OCI-LY7 (cell line): ENCODE data around the gene DNAJC6. TPM values are rescaled to one million over a fixed set of nuclear protein-coding genes. Genes with fewer than 3 reads are reported as not detected.

Experiments
- BruUV-seq: library from RNA; stranded (reverse); fragments of 400-500 nt; replicated peaks from 2 replicates; lab custom pipeline; 2021; lab: Mats Ljungman, UMichigan
- CTCF ChIA-PET: fragments of 300-600 bp; sonication (Branson Sonifier 250); formaldehyde crosslinking; loops from one replicate; lab custom pipeline; 2022; ENCODE audit warnings: antibody characterized with exemption; ENCODE audit not compliant: unreplicated experiment; lab: Charles Lee
- POLR2A ChIA-PET: fragments of 300-600 bp; sonication (Branson Sonifier 250); formaldehyde crosslinking; loops from one replicate; lab custom pipeline; 2022; ENCODE audit warnings: antibody characterized with exemption; lab: Charles Lee
- DNase-seq: peaks from one replicate; pipeline ENCODE4 v3.0.0-alpha.2; 2015; ENCODE audit warnings: low spot score
- H2AFZ ChIP-seq: fragments of 200-600 bp; sonication (generic), shearing (Covaris generic); 2 replicates; pipeline ENCODE4 v1.6.1; 2014; ENCODE audit warnings: mild to moderate bottlenecking, antibody characterized with exemption, low read length, moderate library complexity
- H3K27ac ChIP-seq: fragments of 200-600 bp; sonication (generic); 2 replicates; pipeline ENCODE4 v1.5.1; 2014; ENCODE audit warnings: mixed run types, low read depth, mild to moderate bottlenecking, moderate library complexity, low read length, inconsistent platforms; ENCODE audit not compliant: poor library complexity, severe bottlenecking
- H3K36me3 ChIP-seq: fragments of 200-600 bp; sonication (generic); 2 replicates; pipeline ENCODE4 v1.6.1; 2014; ENCODE audit warnings: mild to moderate bottlenecking, antibody characterized with exemption, low read length, moderate library complexity, mixed read lengths; ENCODE audit not compliant: insufficient read depth
- H3K4me1 ChIP-seq: fragments of 200-600 bp; sonication (generic); 2 replicates; pipeline ENCODE4 v1.5.1; 2014; ENCODE audit warnings: mild to moderate bottlenecking, low read length; ENCODE audit not compliant: insufficient read depth, poor library complexity, severe bottlenecking
- H3K4me2 ChIP-seq: fragments of 200-600 bp; sonication (generic); 2 replicates; pipeline ENCODE4 v1.6.1; 2014; ENCODE audit warnings: mild to moderate bottlenecking, low read length
- H3K4me3 ChIP-seq: fragments of 200-600 bp; sonication (generic); 2 replicates; pipeline ENCODE4 v1.5.1; 2014; ENCODE audit warnings: mild to moderate bottlenecking, low read depth, low read length; ENCODE audit not compliant: poor library complexity, severe bottlenecking
- H3K79me2 ChIP-seq: fragments of 200-600 bp; sonication (generic); 2 replicates; pipeline ENCODE4 v1.6.1; 2016; ENCODE audit warnings: low read depth, mild to moderate bottlenecking, low read length, moderate library complexity, mixed read lengths; ENCODE audit not compliant: insufficient read depth
- H3K9me2 ChIP-seq: fragments of 200-600 bp; sonication (generic); 2 replicates; pipeline ENCODE4 v1.6.1; 2016; ENCODE audit warnings: mild to moderate bottlenecking, low read length, mixed read lengths; ENCODE audit not compliant: insufficient read depth
- H3K9me3 ChIP-seq: fragments of 200-600 bp; sonication (generic); 2 replicates; pipeline ENCODE4 v1.6.1; 2014; ENCODE audit warnings: mild to moderate bottlenecking, mixed run types, low read length, mixed read lengths
- H4K20me1 ChIP-seq: fragments of 200-600 bp; sonication (generic); 2 replicates; pipeline ENCODE4 v1.6.1; 2014; ENCODE audit warnings: mild to moderate bottlenecking, antibody characterized with exemption, low read length, moderate library complexity, mixed read lengths; ENCODE audit not compliant: insufficient read depth
- EZH2phosphoT487 ChIP-seq: fragments of 200-600 bp; sonication (generic); IDR thresholded peaks from 2 replicates; pipeline ENCODE4 v1.6.1; 2018; ENCODE audit warnings: low read depth, borderline replicate concordance, mild to moderate bottlenecking, mixed run types, antibody characterized with exemption, low read length, moderate library complexity, mixed read lengths
- intact Hi-C: fragments of 100-400 bp; cut with micrococcal nuclease; formaldehyde crosslinking; loops from one replicate; pipeline ENCODE4 v1.10.0; 2022; ENCODE audit not compliant: unreplicated experiment
- total RNA-seq, 2 experiments: library from RNA; depleted of rRNA in 1 of 2; stranded (reverse); fragments of >200 nt in 1 of 2; shearing (Covaris generic) in 1 of 2; gene quantifications; 2 replicates each; pipeline ENCODE4 v1.2.3, GENCODE V29; 2014 to 2022
- TF ChIP-seq, protein P1 (sequence below): fragments of 200-600 bp; sonication (generic); conservative IDR thresholded peaks from 2 replicates; pipeline ENCODE4 v1.5.1; 2014; ENCODE audit warnings: mild to moderate bottlenecking, antibody characterized with exemption, low read length, moderate library complexity, mixed read lengths

The DNAJC6 gene
- total RNA-seq, 2 experiments from 2014 or later = 6.6 to 10.2 TPM

DNA sequence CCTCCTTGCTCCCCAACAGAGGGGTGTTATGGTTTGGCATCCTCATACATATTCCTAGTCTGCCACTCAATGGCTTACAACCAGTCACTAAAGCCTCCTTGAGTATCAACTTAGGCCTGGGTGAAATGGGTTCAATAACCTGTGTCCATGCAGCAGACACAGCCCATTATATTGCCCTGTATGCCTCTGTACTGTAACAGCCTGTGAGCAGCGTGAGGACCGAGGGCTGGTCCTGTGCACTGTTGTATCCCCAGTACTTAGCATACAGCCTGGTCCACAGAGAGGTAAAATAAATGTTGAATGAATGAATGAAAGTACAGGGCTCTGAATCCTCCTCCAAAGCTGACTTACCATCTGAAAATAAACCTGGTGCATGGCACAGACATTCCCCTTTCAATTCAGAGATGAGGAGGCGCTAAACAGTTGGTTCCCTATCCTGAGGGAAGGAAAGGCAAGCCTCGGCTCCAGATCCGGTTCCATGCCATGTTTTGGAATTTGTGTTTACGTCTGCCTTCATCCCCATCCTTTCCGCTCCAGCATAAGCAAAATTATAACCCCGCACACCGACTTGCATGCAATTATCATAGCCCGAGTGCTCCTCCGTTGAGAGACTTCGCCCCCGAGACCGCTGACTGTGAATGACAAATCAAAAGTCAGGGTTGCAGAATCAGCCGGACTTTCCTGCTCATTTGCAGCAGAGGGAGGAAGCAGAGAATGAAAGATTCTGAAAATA is 45.0 kb upstream of the DNAJC6 start:
- BruUV-seq = no TSS peak
- ChIA-PET POLR2A (interaction anchor here (0.7 kb wide), 2 partner anchors 12 to 25 kb away, joined by 3 to 4 read pairs; no protein-coding TSS in a partner anchor), CTCF (no interaction called here)
- DNase-seq = no peak
- no peaks in the 10 kb centered on the region for H3K79me2 ChIP-seq
- peaks cover 14% of the 10 kb centered on the region for H3K4me1 ChIP-seq
- no peak for TF ChIP-seq EZH2phosphoT487
- TF ChIP-seq, protein P1, sequence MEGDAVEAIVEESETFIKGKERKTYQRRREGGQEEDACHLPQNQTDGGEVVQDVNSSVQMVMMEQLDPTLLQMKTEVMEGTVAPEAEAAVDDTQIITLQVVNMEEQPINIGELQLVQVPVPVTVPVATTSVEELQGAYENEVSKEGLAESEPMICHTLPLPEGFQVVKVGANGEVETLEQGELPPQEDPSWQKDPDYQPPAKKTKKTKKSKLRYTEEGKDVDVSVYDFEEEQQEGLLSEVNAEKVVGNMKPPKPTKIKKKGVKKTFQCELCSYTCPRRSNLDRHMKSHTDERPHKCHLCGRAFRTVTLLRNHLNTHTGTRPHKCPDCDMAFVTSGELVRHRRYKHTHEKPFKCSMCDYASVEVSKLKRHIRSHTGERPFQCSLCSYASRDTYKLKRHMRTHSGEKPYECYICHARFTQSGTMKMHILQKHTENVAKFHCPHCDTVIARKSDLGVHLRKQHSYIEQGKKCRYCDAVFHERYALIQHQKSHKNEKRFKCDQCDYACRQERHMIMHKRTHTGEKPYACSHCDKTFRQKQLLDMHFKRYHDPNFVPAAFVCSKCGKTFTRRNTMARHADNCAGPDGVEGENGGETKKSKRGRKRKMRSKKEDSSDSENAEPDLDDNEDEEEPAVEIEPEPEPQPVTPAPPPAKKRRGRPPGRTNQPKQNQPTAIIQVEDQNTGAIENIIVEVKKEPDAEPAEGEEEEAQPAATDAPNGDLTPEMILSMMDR = no peak
- H4K20me1 ChIP-seq = no peaks in the 10 kb centered on the region; the same call in 1 of the 2 replicates
- H3K9me3 ChIP-seq = no peaks in the 10 kb centered on the region
- H3K4me3 ChIP-seq = peak overlapping the region; percentile 5
- H2AFZ ChIP-seq = no peak overlapping the region
- no peaks in the 10 kb centered on the region for H3K9me2 ChIP-seq
- intact Hi-C loops = no loop called here
- H3K4me2 ChIP-seq = peak overlapping the region; percentile 36; the same call in 1 of the 2 replicates
- H3K36me3 ChIP-seq = no peaks in the 10 kb centered on the region
- H3K27ac ChIP-seq = no peak overlapping the region

DNA sequence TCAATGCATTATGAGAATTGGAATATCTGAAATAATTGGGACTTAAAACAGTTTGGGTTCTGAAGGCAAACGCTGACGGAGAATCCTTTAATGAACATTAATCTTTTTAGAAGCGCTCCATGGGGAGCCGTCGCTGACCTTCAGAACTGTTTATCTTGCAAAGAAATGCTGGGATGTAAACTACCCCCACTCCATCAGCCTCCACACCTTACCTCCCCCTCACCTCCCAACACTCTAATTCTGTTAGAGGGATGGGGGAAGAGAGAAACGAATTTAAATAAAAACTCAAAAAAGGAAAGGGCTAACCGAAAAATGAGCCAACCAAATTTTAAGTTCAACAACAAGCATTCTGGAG is 44.1 kb upstream of the DNAJC6 start:
- Histone ChIP-seq H4K20me1 (no peaks in the 10 kb centered on the region; the same call in 1 of the 2 replicates), H3K36me3 (no peaks in the 10 kb centered on the region), H2AFZ (no peak overlapping the region), H3K4me1 (peaks cover 8% of the 10 kb centered on the region), H3K4me2 (no peak overlapping the region; the same call in 1 of the 2 replicates), H3K27ac (no peak overlapping the region), H3K9me3 (no peaks in the 10 kb centered on the region), H3K4me3 (no peak overlapping the region), H3K9me2 (no peaks in the 10 kb centered on the region), H3K79me2 (no peaks in the 10 kb centered on the region)
- DNase-seq = no peak
- TF ChIP-seq EZH2phosphoT487 = no peak
- TF ChIP-seq, protein P1 = no peak
- POLR2A ChIA-PET = interaction anchor here (0.7 to 1.3 kb wide), 3 partner anchors 11 to 24 kb away, joined by 3 to 4 read pairs (median 3); no protein-coding TSS in a partner anchor
- intact Hi-C loops = no loop called here
- CTCF ChIA-PET = no interaction called here
- BruUV-seq = no TSS peak
